Hepatocyte (in vitro differentiated cells): ENCODE measurements around the gene CDC42SE2.

Source experiments
- EZH2 ChIP-seq: fragments of 200-600 bp; sonication (generic); IDR thresholded peaks from 2 replicates; pipeline ENCODE4 v1.6.1; 2016; ENCODE audit warnings: antibody characterized with exemption, mild to moderate bottlenecking, borderline replicate concordance
- TF ChIP-seq, protein P1 (sequence below): fragments of 200-600 bp; sonication (generic); IDR thresholded peaks from 2 replicates; pipeline ENCODE4 v1.5.1; 2016; ENCODE audit warnings: antibody characterized with exemption, mild to moderate bottlenecking; ENCODE audit not compliant: poor library complexity

DNA sequence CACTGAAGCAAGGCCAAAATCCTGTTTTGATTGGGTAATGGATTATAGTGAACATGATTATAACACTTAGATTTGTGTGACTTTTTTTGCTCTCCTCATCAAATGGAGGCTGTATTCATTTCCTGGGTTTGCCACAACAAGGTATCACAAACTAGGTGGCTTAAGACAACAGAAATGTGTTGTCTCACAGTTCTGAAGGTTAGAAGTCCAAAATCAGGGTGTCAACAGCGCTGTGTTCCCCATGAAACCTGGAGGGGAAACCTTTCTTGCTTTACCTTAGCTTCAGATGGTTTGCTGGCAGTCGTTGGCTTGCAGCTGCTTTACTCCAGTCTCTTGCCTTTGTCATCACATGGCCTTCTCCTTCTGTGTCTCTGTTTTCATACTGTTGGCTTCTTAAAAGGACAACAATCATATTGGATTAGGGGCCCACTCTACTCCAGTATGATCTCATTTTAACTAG lies 32.4 kb downstream of the CDC42SE2 start:
- TF ChIP-seq, protein P1, sequence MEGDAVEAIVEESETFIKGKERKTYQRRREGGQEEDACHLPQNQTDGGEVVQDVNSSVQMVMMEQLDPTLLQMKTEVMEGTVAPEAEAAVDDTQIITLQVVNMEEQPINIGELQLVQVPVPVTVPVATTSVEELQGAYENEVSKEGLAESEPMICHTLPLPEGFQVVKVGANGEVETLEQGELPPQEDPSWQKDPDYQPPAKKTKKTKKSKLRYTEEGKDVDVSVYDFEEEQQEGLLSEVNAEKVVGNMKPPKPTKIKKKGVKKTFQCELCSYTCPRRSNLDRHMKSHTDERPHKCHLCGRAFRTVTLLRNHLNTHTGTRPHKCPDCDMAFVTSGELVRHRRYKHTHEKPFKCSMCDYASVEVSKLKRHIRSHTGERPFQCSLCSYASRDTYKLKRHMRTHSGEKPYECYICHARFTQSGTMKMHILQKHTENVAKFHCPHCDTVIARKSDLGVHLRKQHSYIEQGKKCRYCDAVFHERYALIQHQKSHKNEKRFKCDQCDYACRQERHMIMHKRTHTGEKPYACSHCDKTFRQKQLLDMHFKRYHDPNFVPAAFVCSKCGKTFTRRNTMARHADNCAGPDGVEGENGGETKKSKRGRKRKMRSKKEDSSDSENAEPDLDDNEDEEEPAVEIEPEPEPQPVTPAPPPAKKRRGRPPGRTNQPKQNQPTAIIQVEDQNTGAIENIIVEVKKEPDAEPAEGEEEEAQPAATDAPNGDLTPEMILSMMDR = no peak
- TF ChIP-seq EZH2 = no peak
